IMR-90 (cell line): ENCODE measurements around the gene TYSND1. TPM values are rescaled to one million over a fixed set of nuclear protein-coding genes. Genes with fewer than 3 reads are reported as not detected.

Source experiments
- ATAC-seq: fragments of 200-7000 bp; cut with Tn5 transposase; 2 replicates; pipeline ENCODE4 v1.9.1; 2020; ENCODE audit warnings: low read depth, mild to moderate bottlenecking, moderate library complexity
- BruUV-seq: library from RNA; stranded (reverse); fragments of 400-500 nt; replicated peaks from 2 replicates; lab custom pipeline; 2021; lab: Mats Ljungman, UMichigan
- CTCF ChIA-PET: fragments of 300-600 bp; formaldehyde crosslinking; extraction: SDS; loops from one replicate; lab custom pipeline; 2021; ENCODE audit warnings: antibody characterized with exemption; lab: Yijun Ruan, JAX
- POLR2A ChIA-PET: fragments of 300-600 bp; sonication (Branson Sonifier 250); formaldehyde crosslinking; loops from one replicate; lab custom pipeline; 2022; ENCODE audit warnings: antibody characterized with exemption; ENCODE audit not compliant: unreplicated experiment; lab: Charles Lee
- DNase-seq: peaks from one replicate; pipeline ENCODE4 v3.0.0; 2013
- H2AFZ ChIP-seq: replicated peaks from 2 replicates; pipeline ENCODE3; 2013; ENCODE audit warnings: low read length, mild to moderate bottlenecking; ENCODE audit not compliant: poor library complexity
- H2AK5ac ChIP-seq: 2 replicates; pipeline ENCODE4 v1.6.1; 2013; ENCODE audit warnings: low read depth, low read length, inconsistent platforms
- H2AK9ac ChIP-seq: replicated peaks from 2 replicates; pipeline ENCODE3; 2013; ENCODE audit warnings: mild to moderate bottlenecking, low read depth, low read length, moderate library complexity; ENCODE audit not compliant: poor library complexity
- H2BK120ac ChIP-seq: 2 replicates; pipeline ENCODE4 v1.6.1; 2013; ENCODE audit warnings: low read depth, low read length, inconsistent platforms
- H2BK15ac ChIP-seq: 3 replicates; pipeline ENCODE4 v1.6.1; 2013; ENCODE audit warnings: low read depth, low read length, inconsistent platforms
- H2BK20ac ChIP-seq: 2 replicates; pipeline ENCODE4 v1.6.1; 2013; ENCODE audit warnings: low read depth, mild to moderate bottlenecking, inconsistent platforms, low read length, moderate library complexity
- H2BK5ac ChIP-seq: 2 replicates; pipeline ENCODE4 v1.6.1; 2013; ENCODE audit warnings: mild to moderate bottlenecking, low read depth, low read length, inconsistent platforms; ENCODE audit not compliant: poor library complexity, severe bottlenecking
- H3K14ac ChIP-seq: replicated peaks from 2 replicates; pipeline ENCODE4 v1.6.1; 2013; ENCODE audit warnings: low read depth, low read length, inconsistent platforms
- H3K18ac ChIP-seq: 2 replicates; pipeline ENCODE4 v1.6.1; 2013; ENCODE audit warnings: low read depth, low read length, control low read depth
- H3K23ac ChIP-seq: 2 replicates; pipeline ENCODE4 v1.6.1; 2013; ENCODE audit warnings: low read depth, low read length, inconsistent platforms
- H3K27ac ChIP-seq: 2 replicates; pipeline ENCODE4 v1.5.1; 2013; ENCODE audit warnings: mild to moderate bottlenecking, control low read depth, low read length; ENCODE audit not compliant: insufficient read depth
- H3K27me3 ChIP-seq: 2 replicates; pipeline ENCODE4 v1.6.1; 2013; ENCODE audit warnings: low read length; ENCODE audit not compliant: control insufficient read depth, insufficient read depth
- H3K36me3 ChIP-seq: 2 replicates; pipeline ENCODE4 v1.6.1; 2013; ENCODE audit warnings: low read length, mixed read lengths; ENCODE audit not compliant: control insufficient read depth, insufficient read depth
- H3K4ac ChIP-seq: 2 replicates; pipeline ENCODE4 v1.6.1; 2013; ENCODE audit warnings: low read depth, low read length, inconsistent platforms
- H3K4me1 ChIP-seq: 2 replicates; pipeline ENCODE4 v1.6.1; 2013; ENCODE audit warnings: low read length, mixed read lengths; ENCODE audit not compliant: control insufficient read depth, insufficient read depth
- H3K4me2 ChIP-seq: 2 replicates; pipeline ENCODE4 v1.6.1; 2013; ENCODE audit warnings: low read depth, mild to moderate bottlenecking, control low read depth, low read length, moderate library complexity
- H3K4me3 ChIP-seq: 2 replicates; pipeline ENCODE4 v1.5.1; 2013; ENCODE audit warnings: low read depth, mild to moderate bottlenecking, control low read depth, low read length, moderate library complexity; ENCODE audit not compliant: insufficient read depth
- H3K56ac ChIP-seq: 2 replicates; pipeline ENCODE4 v1.6.1; 2013; ENCODE audit warnings: low read length, inconsistent platforms; ENCODE audit not compliant: insufficient read depth; ENCODE audit errors: extremely low read depth
- H3K79me1 ChIP-seq, 2 experiments: 2 replicates each; pipeline ENCODE4 v1.6.1; 2013; ENCODE audit warnings: low read length in 2 of 2, inconsistent platforms in 1 of 2, low read depth in 1 of 2
- H3K9ac ChIP-seq: 2 replicates; pipeline ENCODE4 v1.6.1; 2013; ENCODE audit warnings: low read depth, low read length, control low read depth
- H3K9me1 ChIP-seq: 2 replicates; pipeline ENCODE4 v1.6.1; 2013; ENCODE audit warnings: low read length, inconsistent platforms; ENCODE audit not compliant: insufficient read depth
- H3K9me3 ChIP-seq: 2 replicates; pipeline ENCODE4 v1.6.1; 2013; ENCODE audit warnings: low read length; ENCODE audit not compliant: control insufficient read depth, insufficient read depth
- H4K20me1 ChIP-seq: 2 replicates; pipeline ENCODE4 v1.6.1; 2013; ENCODE audit warnings: low read length, inconsistent platforms; ENCODE audit not compliant: insufficient read depth
- H4K5ac ChIP-seq: 2 replicates; pipeline ENCODE4 v1.6.1; 2013; ENCODE audit warnings: mild to moderate bottlenecking, low read depth, low read length, control low read depth
- H4K8ac ChIP-seq, 2 experiments: 2 replicates each; pipeline ENCODE4 v1.6.1; 2013; ENCODE audit warnings: low read depth in 2 of 2, low read length in 2 of 2, control low read depth in 1 of 2, inconsistent platforms in 1 of 2
- H4K91ac ChIP-seq: 2 replicates; pipeline ENCODE4 v1.6.1; 2013; ENCODE audit warnings: low read depth, low read length, inconsistent platforms; ENCODE audit not compliant: insufficient read depth
- CTCF ChIP-seq: conservative IDR thresholded peaks from 2 replicates; pipeline ENCODE4 v1.5.1; 2012; ENCODE audit warnings: mild to moderate bottlenecking, low read depth, low read length, improper control_type of control experiment
- ELK1 ChIP-seq: fragments of 150-350 bp; IDR thresholded peaks from 2 replicates; pipeline ENCODE4 v1.6.1; 2016; ENCODE audit warnings: low read depth, mild to moderate bottlenecking, low read length, moderate library complexity, borderline replicate concordance
- NFE2L2 ChIP-seq: fragments of 150-350 bp; IDR thresholded peaks from 2 replicates; pipeline ENCODE4 v1.6.1; 2016; ENCODE audit warnings: low read depth, mild to moderate bottlenecking, low read length
- RCOR1 ChIP-seq: IDR thresholded peaks from 2 replicates; pipeline ENCODE4 v1.6.1; 2012; ENCODE audit warnings: mild to moderate bottlenecking, low read length, improper control_type of control experiment; ENCODE audit not compliant: insufficient replicate concordance
- RFX5 ChIP-seq: IDR thresholded peaks from 2 replicates; pipeline ENCODE4 v1.8.0; 2012; ENCODE audit warnings: low read depth, mild to moderate bottlenecking, low read length, moderate library complexity
- SMC3 ChIP-seq: fragments of 150-350 bp; IDR thresholded peaks from 2 replicates; pipeline ENCODE4 v1.6.1; 2016; ENCODE audit warnings: low read depth, mild to moderate bottlenecking, antibody characterized with exemption, low read length, moderate library complexity
- WGBS, 2 experiments: methylation state at CpG; one replicate each; pipeline versions ENCODE4 v1.1.5 to v1.1.7; 2013; ENCODE audit warnings: missing lambda C conversion rate in 2 of 2; ENCODE audit not compliant: insufficient read length in 1 of 2; ENCODE audit errors: extremely low coverage in 2 of 2; 5-methylcytosine and 5-hydroxymethylcytosine counted together
- dilution Hi-C: fragments of 300-500 bp; cut with HindIII; formaldehyde crosslinking; loops from one replicate; pipeline ENCODE4 v1.14.3; 2018; ENCODE audit warnings: low sequenced_read_pairs; ENCODE audit not compliant: unreplicated experiment
- in situ Hi-C: fragments of 300-500 bp; cut with MboI; formaldehyde crosslinking; loops from 3 replicates; pipeline ENCODE4 v1.14.3; 2019; ENCODE audit warnings: low sequenced_read_pairs, inconsistent platforms, mixed read lengths
- intact Hi-C: fragments of 100-400 bp; cut with micrococcal nuclease; formaldehyde crosslinking; loops from 2 replicates; pipeline ENCODE4 v1.10.0; 2022
- polyA plus RNA-seq, 3 experiments: library from polyadenylated mRNA; depleted of rRNA; stranded (reverse); fragments of >200 nt; gene quantifications; 2 replicates each; pipeline ENCODE4 v1.2.3, GENCODE V29; 2012; ENCODE audit warnings: low replicate concordance in 1 of 3
- total RNA-seq: library from RNA; depleted of rRNA; stranded (reverse); fragments of >200 nt; gene quantifications from 2 replicates; pipeline ENCODE4 v1.2.3, GENCODE V29; 2012

The TYSND1 gene
- total and polyA plus RNA-seq, 2 of the 4 experiments (the other 2 are of a cell fraction), result 2.9 to 4.1 TPM

GRCh38 chr10:70109064-70109729 lies 37.3 kb downstream of the TYSND1 start:
- Histone ChIP-seq H3K79me1 (no peaks in the 10 kb centered on the region; a peak in 1 of 4 replicates), H3K23ac (no peak overlapping the region), H3K27me3 (no peaks in the 10 kb centered on the region), H3K56ac (no peak overlapping the region), H3K36me3 (peaks cover 28% of the 10 kb centered on the region), H3K27ac (no peak overlapping the region), H2BK5ac (no peak overlapping the region), H3K18ac (no peak overlapping the region), H2AK9ac (no peak overlapping the region), H2BK15ac (no peak overlapping the region), H3K9me3 (no peaks in the 10 kb centered on the region), H3K4me1 (no peaks in the 10 kb centered on the region), H2AK5ac (no peak overlapping the region), H2BK120ac (no peak overlapping the region), H4K5ac (no peak overlapping the region), H4K20me1 (no peaks in the 10 kb centered on the region), H3K4me3 (no peak overlapping the region), H3K9me1 (no peaks in the 10 kb centered on the region; the same call in 1 of the 2 replicates), H3K9ac (no peak overlapping the region), H4K8ac (no peak overlapping the region), H3K4ac (no peak overlapping the region), H2AFZ (no peak overlapping the region), H2BK20ac (no peak overlapping the region), H4K91ac (no peak overlapping the region), H3K14ac (no peak overlapping the region), H3K4me2 (no peak overlapping the region)
- DNase-seq (no peak), ATAC-seq (no peak)
- TF ChIP-seq SMC3, result no peak
- TF ChIP-seq RCOR1, result no peak
- TF ChIP-seq ELK1, result no peak
- no peak for TF ChIP-seq RFX5
- TF ChIP-seq CTCF, result no peak
- TF ChIP-seq NFE2L2, result no peak
- BruUV-seq, result no TSS peak
- intact Hi-C loops (no loop called here), in situ Hi-C loops (no loop called here), dilution Hi-C loops (no loop called here)
- ChIA-PET POLR2A (no interaction called here), CTCF (interaction anchor here (0.9 kb wide), 1 partner anchor 134 kb away, joined by 3 read pairs; no protein-coding TSS in a partner anchor)
- WGBS, 2 experiments, result 88% methylated on average over 5 of the region's 18 CpGs; no CpG with 5 or more reads in 1 of the 2 experiments
